Islet of Langerhans (tissue), 1 donor: Measurements from ENCODE around the gene CCDC12.
"Not testable (repeated sequence)": the region's sequence is repeated elsewhere in the genome, so short reads cannot be mapped to it uniquely, and the experiment has no call there.

Experiments
- FAIRE-seq: peaks from one replicate; lab custom pipeline; 2011; peaks lifted over from hg19 to GRCh38; lab: Jason Lieb, UNC

The CCDC12 gene

DNA sequence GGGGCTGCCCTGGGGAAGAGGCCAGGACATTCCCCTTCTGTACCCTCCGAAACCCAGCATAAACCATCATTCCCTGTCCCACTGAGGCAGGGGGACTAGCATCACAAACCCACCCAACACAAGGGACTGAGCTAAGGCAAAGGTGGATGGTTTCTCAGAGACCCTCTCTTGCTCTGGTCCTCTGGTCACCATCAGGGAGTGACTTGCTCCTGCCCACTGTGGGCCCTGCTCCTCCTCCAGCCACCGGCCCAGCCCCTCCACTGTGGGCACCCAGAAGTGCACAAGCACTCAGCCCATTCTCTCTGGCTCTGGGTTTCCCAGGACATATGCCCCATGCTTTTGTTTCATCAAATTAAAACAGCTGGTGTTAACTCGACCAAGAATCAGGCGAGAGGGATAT, 54.1 kb downstream of the CCDC12 start:
- no peak for FAIRE-seq

DNA sequence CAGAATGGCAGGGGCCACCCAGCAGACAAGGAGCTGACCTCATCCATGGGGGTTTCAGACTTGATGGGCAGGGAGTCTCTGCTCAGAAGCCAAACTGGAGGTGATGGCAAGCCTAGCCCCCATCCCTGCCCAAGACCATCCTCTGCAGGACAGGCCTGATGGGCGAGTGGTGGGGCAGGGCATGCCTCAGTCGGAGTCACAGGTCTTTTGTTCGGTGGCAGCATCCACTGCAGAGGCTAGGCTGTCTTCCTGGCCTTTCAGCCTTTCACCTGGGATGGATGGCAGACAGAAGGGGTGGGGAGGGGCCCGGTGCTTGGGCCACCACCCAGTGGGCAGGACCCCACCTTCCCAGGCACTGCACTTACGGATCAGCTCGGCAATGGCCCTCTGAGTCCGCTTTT, 54.7 kb downstream of the CCDC12 start:
- no peak for FAIRE-seq

DNA sequence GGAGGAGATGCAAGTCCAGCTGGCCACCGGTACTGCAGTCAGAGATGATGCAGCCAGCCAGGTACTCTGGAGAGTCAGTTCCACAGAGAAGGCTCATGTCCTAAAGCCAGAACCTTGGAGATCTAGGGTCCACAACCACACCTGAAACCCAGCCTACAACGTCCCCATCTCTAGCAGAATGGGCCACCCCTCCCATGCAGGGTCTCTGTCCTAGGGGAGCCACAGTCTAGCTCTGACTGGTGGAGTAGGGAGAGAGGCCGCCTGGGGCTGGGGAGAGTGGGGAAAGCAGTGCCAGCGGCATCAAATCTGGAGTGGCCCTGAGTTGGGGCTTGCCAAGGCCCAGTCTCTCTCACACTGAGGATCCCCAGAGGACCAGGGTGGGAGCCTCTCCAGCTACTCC, 55.5 kb downstream of the CCDC12 start:
- no peak for FAIRE-seq

DNA sequence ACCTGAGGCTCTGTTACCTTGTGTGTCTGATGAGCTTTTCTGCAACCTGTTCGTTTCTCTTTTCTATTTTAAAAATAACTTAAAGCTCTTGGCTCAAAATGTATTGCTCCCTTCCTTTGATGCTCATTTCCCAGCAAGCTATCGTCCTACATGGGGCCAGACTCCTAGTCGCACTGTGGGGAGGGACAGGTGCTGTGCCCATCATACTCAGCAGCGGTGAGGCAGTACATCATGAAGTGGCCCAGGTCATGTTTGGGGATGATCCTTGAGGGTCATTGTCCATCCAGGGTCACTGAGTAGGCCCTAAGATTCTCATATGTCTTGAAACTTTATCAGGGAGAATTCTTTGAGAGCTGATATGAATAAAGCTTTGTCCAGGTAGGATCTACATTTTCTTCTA, 57.9 kb downstream of the CCDC12 start:
- FAIRE-seq = no peak

DNA sequence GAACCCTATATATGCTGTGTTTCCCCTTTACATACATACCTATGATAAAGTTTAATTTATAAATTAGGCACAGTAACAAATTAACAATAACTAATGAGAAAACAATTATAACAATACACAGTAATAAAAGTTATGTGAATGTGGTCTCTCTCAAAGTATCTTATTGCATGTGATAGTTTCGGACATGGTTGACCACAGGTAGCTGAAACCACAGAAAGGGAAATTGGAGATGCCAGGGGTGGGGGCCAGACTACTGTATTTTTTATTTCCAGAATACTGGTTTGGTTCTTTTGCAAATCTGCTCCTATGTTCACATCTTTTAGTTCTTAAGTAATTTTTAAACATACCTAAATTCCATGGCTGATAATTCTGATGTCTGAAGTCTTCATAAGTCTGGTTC, 58.3 kb downstream of the CCDC12 start:
- no peak for FAIRE-seq

DNA sequence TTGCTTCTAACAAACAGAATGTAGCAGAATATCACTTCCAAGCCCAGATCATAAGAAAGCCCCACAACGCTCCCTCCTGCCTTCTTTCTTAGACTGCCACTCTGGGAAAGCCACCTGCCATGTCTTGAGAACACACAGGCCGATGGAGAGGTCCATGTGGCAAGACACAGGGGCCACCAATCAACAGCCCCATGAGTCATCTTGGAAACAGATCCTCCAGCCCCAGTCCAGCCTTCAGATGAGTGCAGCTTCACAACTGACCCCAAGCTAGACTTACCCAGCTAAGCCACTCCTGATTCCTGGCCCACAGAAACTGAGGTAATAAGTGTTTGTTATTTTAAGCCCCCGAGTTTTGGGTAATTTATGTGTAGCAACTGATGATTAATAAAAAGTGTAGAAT, 59.3 kb downstream of the CCDC12 start:
- no peak for FAIRE-seq

DNA sequence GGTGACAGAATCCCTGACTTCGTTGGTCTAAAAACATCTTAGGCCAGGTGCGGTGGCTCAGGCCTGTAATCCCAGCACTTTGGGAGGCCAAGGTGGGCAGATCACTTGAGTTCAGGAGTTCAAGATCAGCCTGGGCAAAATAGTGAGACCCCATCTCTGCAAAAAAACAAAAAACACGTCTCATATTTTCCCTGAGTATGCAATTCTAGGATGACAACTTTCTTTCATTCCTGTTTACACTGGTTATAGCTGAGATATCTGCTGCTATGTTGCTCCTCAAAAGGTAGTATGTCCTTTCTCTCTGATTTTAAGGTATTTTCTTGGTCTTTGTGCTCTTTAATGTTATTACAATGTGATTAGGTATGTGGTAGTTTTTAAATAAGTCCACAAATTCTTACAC, 59.7 kb downstream of the CCDC12 start:
- no peak for FAIRE-seq

DNA sequence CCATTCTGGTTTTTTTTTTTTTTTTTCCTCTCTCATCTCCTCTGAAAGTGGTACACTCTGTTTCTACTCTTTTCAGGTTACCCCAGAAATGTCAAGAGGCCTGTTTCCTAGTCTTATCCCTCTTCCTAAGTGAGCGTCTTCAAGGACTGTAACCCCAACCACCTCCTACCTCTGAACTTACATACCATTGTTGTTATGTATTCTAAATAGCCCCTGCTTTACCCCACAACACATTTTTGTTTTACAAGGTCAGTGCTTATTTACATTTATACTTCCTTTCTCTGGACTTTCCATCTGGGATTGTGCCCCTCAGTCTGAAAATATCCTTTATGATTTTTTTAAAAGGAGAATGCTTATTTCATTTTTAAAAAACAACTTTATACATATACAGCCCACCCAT, 60.3 kb downstream of the CCDC12 start:
- FAIRE-seq = no peak

DNA sequence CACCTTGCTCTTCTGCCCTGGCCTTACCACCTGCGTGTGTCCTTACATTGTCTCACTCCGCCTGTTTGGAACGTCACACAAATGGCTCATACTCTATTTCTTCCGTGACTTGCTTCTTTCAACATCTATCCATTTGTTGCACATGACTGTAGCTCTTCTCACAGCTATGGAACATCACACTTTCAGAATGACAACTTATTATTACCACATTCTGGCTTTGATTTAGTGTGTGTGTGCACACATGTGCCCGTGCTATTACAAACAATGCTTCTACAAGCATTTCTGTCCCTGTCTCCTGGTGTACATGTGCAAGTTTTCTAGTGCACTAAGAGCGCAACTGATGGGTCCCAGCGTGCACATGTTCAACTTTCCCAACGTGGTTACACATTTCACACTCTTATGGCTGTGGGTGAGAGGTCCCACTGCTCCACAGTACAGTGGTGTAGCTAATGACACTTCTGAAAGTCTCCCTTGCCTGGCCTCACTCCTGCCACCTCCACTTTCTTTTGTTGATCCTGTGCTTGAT, 61.2 kb downstream of the CCDC12 start:
- FAIRE-seq = no peak

DNA sequence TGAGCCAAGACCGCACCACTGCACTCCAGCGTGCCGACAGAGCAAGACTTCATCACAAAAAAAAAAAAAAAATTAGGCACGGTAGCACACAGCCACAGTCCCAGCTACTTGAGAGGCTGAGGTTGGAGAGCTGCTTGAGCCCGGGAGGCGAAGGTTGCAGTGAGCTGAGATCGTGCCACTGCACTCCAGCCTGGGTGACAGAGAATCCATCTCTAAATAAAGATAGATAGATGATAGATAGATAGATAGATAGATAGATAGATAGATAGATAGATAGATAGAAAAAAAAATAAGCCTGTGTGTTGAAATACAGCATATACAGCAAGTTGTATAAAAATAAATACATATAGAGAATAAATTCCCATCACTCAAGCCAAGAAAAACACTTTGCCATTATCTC, 61.7 kb downstream of the CCDC12 start:
- no peak for FAIRE-seq

DNA sequence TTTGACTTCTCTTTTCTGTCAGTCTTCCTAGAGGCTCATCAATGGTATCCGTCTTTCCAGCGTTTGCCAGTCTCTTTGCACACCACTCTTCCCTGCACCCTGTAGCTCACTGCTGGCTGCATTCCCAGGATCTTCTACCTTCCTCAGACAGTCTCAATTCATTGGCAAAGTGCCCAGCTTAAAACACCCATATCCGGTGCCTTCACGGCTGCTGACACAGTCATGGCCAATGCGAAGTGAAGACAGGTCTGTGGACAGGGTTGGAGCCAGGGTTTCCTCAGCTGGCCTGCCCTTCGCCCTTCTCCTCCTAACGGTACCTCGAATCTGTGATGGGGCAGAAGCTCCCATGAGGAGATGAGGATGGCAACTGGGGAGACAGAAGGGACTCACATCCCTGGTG, 62.9 kb downstream of the CCDC12 start:
- FAIRE-seq = no peak

DNA sequence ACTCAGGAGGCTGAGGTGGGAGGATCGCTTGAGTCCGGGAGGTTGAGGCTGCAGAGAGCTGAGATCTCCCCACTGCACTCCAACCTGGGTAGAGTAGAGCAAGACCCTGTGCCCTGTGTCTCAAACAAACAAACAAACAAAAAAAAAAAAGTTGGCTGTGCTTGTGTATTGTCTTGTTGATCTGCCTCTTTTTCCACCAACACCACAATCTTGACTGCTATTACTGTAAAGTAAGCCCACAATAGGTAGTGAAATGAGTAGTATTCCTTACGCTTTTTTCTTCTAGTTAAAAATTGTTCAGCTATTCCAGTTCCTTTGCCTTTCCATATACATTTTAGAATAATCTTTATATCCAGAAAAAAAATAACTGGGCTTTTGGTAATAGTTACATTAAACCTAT, 63.6 kb downstream of the CCDC12 start:
- FAIRE-seq = no peak

DNA sequence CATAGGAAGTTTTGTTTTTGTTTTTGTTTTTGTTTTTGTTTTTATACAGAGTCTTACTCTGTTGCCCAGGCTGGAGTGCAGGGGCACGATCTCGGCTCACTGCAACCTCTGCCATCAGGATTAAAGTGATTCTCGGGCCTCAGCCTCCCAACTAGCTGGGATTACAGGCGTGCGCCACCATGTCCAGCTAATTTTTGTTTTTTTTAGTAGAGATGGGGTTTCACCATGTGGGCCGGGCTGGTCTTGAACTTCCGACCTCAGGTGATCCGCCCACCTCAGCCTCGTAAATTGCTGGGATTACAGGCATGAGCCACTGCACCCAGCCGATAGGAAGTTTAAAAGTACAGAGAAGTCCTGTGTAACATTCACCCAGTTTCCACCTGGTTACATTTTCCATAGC, 65.6 kb downstream of the CCDC12 start:
- not testable (repeated sequence) for FAIRE-seq

DNA sequence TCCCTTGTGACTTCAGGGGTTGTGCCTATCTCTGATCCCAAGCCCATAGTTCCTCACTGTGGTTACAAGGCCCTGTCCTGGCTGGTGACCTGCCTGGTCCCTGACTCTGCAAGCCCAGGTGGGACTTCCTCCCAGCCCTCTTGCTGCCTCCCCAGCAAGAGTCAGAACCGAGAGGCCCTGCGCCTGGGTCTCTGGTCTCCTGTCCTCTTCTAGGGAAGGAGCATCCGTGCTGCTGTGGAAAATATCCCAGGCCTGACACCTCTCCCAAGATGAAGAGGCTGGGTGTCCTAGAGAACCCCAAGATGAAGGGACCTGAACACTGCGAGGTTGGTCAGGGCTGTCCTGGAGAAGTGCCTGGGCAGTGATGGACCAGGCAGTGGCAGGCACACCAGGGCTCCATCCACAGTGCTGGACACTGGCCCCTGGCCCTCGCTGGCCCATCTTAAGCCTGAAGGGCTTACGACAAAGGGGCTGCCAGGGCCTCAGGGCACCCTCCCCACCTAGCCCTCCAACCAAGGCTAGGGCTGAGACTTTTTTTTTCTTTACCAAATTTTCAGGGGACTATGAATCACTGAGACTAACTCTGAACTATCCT, 66.3 kb downstream of the CCDC12 start:
- no peak for FAIRE-seq

DNA sequence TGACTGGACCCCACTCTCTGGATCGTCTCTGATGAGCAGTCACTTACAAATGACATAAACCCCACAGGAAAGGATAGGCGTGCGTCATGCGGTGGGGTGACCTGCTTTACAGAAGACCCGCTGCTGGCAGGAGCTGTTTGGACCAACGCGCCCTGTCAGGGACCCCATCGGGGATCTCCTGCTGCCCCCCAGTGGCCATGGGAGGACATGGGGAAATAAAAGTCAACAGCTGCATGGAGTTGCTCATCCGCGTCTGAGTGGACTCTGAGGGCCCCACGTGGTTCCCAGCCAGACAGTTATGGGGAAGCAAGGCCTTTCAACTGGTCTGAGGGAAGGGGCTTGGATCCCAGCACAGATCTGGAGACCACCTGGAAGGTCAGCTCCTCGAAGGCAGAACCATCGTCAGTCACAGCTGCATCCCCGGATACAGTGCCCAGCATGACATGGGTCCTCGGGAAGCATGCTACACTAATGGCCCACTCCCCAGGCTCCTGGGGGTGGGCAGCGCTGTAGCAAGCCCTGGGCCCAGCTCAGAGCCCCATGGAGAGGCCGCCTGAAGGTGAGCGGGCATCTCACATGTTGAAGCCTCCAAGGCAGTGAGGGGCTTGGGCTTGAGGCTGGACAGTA, 66.9 kb downstream of the CCDC12 start:
- FAIRE-seq = no peak

DNA sequence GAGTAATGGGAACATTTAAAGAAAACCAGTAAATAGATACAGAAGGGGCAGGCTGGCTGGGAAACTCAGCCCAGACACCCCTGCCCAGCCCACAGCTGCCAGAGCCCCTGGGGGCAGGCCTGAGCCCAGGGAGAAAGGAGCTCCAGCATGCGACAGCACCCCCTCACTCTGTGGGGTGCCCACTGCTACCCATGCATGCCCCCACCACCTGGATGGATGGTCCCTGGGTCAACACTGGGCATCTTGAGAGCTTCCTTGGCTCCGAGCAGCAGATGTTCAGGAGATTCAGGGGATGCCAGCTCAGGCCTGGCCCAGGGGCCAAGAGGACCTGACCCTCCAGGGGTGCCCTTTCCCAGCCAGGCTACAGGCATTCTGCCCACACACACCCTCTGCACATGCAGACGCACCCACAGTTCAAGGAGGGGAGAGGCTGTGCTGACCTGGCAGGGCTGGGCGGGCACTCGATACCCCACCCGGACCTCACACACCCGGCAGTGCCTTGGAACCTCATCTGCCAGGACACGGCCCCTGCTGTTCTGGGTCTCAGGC, 67.5 kb downstream of the CCDC12 start:
- no peak for FAIRE-seq

DNA sequence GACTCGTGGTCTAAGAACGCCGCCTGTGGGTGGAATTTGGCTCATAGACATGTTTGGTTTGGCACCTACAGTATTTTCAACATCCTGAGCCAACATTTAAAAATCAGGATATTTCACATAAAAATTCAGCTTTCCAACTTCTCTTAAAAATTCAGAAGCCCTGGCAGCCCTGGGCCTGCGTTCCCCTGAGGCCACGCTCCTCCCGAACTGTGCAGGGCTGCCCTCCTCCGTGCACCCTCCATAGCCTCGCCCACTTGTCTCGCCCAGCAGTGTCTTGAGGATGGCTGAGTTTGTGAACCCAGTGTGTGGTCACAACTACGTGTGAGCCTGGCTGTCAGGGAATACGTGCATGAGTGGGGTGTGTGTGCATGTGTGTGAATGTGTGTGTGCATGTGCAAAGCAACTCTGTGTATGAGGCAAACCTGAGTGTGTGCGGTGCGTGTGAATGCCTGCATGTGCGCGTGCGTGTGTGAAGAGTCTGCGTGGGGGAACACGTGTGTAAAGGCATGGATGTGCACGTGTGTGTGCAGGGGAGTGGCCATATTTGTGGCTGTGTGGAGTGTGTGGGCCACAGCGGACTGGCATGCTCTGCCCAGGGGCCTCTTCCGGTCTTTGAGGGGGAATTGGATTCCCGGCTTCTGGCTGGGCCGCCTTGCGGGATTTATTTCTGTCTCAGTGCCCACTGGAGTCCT, 68.1 kb downstream of the CCDC12 start:
- FAIRE-seq = no peak

DNA sequence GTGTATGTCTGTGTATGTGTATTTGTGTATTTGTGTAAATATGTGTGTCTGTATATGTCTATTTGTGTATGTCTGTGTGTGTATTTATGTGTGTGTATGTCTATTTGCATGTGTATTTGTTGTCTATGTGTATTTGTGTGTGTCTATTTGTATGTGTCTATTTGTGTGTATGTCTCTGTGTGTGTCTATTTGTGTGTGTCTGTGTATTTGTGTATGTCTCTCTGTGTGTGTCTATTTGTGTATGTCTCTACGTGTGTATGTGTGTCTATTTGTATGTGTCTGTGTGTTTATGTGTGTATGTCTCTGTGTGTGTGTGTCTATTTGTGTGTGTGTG, 68.6 kb downstream of the CCDC12 start:
- no peak for FAIRE-seq

DNA sequence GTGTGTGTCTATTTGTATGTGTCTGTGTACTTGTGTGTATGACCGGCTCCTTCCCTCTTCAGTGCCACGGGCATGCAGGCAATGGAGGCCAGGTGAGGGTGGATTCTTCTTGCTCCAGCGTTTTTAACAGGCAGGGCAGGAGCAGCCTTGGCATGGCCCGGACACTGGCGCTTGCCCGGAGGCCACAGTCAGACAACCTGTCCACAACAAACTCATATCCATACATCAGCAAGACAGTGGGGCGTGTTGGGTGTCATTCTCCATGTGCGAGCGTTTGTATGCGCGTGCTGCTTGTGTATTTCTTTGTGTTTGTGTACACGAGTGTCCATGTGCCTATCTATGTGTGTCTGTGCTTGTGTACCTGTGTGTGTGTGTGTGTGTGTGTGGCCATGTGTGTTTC, 69.3 kb downstream of the CCDC12 start:
- no peak for FAIRE-seq

DNA sequence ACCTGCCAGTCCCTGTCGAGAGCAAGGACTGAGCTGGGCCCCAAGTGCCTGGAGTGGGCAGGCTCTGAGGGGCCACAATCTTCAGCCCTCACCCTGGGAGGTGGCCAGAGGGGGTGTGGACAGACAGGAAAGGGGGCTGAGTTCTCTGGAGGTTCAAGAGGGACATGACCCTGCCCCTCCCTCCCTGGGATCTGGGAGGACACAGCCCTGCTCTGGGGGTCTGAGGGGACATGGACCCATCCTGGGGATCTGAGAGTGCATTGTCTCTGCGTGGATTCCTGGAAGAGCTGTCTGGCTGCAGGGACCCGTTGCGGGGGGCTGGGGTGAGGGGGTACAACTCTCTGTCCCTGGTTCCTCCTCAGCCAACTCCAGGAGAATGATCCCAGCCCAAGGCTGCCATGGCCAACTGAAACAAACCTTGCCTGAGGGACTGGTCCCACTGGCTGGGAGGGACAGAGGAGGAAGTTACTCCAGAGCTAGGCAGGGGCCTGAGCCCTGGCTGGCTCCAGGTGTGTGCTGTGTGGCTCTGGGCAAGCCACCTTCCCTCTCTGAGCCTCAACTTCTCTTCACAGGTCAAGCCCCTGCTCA, 70.0 kb downstream of the CCDC12 start:
- FAIRE-seq = no peak

DNA sequence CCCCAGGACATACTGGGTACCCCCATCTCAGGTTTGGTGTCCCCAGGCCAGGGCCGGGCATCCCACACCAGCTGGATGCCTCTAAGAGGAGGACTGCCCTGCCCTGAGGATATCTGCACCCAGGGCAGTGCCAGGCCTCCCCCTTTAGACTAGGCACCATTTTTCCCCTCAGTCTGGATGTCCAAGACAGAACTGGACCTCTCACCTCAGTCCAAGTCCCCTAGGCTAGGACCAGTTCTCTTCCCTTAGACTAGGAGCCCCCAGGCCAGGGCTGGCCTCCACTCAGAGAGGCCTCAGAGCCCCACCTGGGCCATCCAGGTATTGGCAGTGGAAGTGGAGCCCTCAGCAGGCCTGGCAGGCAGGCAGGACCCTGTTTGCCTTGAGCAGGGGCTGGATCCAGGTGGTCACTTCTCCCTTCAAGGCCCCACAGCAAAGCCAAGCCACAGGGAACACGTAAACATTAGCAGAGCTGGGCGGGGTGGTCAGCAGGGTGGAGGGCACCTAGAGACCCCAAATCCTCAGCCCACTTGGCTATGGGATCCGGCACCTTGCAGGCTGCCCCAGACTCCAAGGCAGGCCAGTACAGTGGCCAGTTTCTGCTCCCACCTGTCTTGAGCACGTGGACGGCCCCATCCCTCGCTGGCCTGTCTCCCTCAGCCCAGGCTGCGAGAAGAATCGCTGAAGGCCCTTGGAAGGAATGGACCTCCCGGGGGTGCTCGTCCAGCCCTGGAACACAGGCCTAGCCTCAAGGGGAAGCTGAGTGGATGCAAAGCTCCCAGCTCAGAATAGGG, 70.7 kb downstream of the CCDC12 start:
- no peak for FAIRE-seq

DNA sequence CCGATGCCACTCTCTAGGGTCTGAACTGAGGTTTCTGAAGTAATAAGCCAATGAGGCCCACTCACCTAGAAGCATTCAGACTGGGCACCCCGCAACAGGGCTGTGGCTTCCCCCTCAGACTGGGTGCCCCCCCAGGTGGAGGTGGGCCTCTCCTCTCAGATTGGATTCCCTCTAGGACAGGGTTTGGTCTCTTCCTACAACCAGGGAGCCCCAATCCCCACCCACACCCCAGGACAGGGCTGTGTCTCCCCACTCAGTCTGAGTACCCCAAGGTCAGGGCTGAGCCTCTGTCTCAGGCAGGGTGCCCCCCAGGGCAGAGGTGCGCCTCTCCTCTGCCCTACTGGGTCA, 71.4 kb downstream of the CCDC12 start:
- FAIRE-seq = no peak
